ENCODE data around the gene RABL6.
"Not testable (repeated sequence)": the region's sequence is repeated elsewhere in the genome, so short reads cannot be mapped to it uniquely, and the experiment has no call there.

RABL6 gene

GRCh38 chr9:136837856-136838277 lies 30.1 kb downstream of the RABL6 start:
- DNase-seq = not testable (repeated sequence)

- no peak for DNase-seq
Measured at GRCh38 chr9:136838314-136839228, 30.8 kb downstream of the RABL6 start.

GRCh38 chr9:136839229-136840139 lies 31.7 kb downstream of the RABL6 start:
- DNase-seq = no peak

- DNase-seq = no peak
Measured at GRCh38 chr9:136840140-136840876, 32.6 kb downstream of the RABL6 start.

- DNase-seq = peak; percentile 47
Measured at GRCh38 chr9:136840877-136841645, 33.3 kb downstream of the RABL6 start.

- not testable (repeated sequence) for DNase-seq
Measured at GRCh38 chr9:136841646-136842379, 34.1 kb downstream of the RABL6 start.

- DNase-seq = peak; percentile 88
Measured at GRCh38 chr9:136842380-136842948, 34.7 kb downstream of the RABL6 start, which contains the start of gene AJM1. Gene AJM1, plus strand, starts transcription at chr9:136842478. Its CDS starts 1,937 bp downstream, at chr9:136844415.

GRCh38 chr9:136843159-136843800 lies 35.5 kb downstream of the RABL6 start:
- not testable (repeated sequence) for DNase-seq

- peak; percentile 55 for DNase-seq
Measured at GRCh38 chr9:136843801-136844740, 36.3 kb downstream of the RABL6 start.

- no peak for DNase-seq
Measured at GRCh38 chr9:136844761-136845464, 37.2 kb downstream of the RABL6 start.

- DNase-seq = no peak
Measured at GRCh38 chr9:136845465-136846260, 37.9 kb downstream of the RABL6 start.

GRCh38 chr9:136846376-136847087 lies 38.8 kb downstream of the RABL6 start:
- no peak for DNase-seq

GRCh38 chr9:136847088-136847825 lies 39.5 kb downstream of the RABL6 start:
- peak; percentile 88 for DNase-seq

GRCh38 chr9:136847826-136848392 lies 40.2 kb downstream of the RABL6 start:
- peak; percentile 94 for DNase-seq

- peak; percentile 84 for DNase-seq
Measured at GRCh38 chr9:136848393-136849037, 40.8 kb downstream of the RABL6 start.
